ENCODE results near the gene SAFB. TPM values are rescaled to one million over a fixed set of nuclear protein-coding genes. Genes with fewer than 3 reads are reported as not detected.

Gene SAFB
- total and polyA plus RNA-seq, 2 of the 13 experiments (the other 11 are each of a cell fraction or from before 2014, with no cell fraction given), result 21.0 to 28.4 TPM

- TF ChIP-seq ZNF432 (CRISPR knock-in tag; IDR thresholded peaks at IDR 0.05; ENCODE audit: borderline replicate concordance), result no peak
- 0 out of 2 replicates have a peak, but pooled peaks have one; percentile 22 for TF ChIP-seq ARID5B (CRISPR knock-in tag; IDR thresholded peaks at IDR 0.05)
- peak; percentile 56; the same call in 1 of the 2 replicates for TF ChIP-seq HOXD1 (CRISPR knock-in tag; IDR thresholded peaks at IDR 0.05)
- TF ChIP-seq MXD1 (CRISPR knock-in tag; IDR thresholded peaks at IDR 0.05), result no peak; the same call in 1 of the 2 replicates
- TF ChIP-seq, protein P1, sequence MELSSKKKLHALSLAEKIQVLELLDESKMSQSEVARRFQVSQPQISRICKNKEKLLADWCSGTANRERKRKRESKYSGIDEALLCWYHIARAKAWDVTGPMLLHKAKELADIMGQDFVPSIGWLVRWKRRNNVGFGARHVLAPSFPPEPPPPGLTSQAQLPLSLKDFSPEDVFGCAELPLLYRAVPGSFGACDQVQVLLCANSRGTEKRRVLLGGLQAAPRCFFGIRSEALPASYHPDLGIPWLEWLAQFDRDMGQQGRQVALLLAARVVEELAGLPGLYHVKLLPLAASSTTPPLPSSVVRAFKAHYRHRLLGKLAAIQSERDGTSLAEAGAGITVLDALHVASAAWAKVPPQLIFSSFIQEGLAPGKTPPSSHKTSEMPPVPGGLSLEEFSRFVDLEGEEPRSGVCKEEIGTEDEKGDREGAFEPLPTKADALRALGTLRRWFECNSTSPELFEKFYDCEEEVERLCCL (CRISPR knock-in tag; IDR thresholded peaks at IDR 0.05; ENCODE audit: borderline replicate concordance), result no peak
- TF ChIP-seq SALL1 (CRISPR knock-in tag; IDR thresholded peaks at IDR 0.05), result peak; percentile 66
- no peak for TF ChIP-seq ZNF431 (CRISPR knock-in tag; IDR thresholded peaks at IDR 0.05; ENCODE audit: borderline replicate concordance, low read depth)
- TF ChIP-seq, protein P2, sequence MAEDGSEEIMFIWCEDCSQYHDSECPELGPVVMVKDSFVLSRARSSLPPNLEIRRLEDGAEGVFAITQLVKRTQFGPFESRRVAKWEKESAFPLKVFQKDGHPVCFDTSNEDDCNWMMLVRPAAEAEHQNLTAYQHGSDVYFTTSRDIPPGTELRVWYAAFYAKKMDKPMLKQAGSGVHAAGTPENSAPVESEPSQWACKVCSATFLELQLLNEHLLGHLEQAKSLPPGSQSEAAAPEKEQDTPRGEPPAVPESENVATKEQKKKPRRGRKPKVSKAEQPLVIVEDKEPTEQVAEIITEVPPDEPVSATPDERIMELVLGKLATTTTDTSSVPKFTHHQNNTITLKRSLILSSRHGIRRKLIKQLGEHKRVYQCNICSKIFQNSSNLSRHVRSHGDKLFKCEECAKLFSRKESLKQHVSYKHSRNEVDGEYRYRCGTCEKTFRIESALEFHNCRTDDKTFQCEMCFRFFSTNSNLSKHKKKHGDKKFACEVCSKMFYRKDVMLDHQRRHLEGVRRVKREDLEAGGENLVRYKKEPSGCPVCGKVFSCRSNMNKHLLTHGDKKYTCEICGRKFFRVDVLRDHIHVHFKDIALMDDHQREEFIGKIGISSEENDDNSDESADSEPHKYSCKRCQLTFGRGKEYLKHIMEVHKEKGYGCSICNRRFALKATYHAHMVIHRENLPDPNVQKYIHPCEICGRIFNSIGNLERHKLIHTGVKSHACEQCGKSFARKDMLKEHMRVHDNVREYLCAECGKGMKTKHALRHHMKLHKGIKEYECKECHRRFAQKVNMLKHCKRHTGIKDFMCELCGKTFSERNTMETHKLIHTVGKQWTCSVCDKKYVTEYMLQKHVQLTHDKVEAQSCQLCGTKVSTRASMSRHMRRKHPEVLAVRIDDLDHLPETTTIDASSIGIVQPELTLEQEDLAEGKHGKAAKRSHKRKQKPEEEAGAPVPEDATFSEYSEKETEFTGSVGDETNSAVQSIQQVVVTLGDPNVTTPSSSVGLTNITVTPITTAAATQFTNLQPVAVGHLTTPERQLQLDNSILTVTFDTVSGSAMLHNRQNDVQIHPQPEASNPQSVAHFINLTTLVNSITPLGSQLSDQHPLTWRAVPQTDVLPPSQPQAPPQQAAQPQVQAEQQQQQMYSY (CRISPR knock-in tag; IDR thresholded peaks at IDR 0.05), result peak; percentile 33; the same call in 1 of the 2 replicates
- TF ChIP-seq ESRRA (CRISPR knock-in tag; IDR thresholded peaks at IDR 0.05; ENCODE audit: low read depth), result peak; percentile 10; the same call in 1 of the 2 replicates
- TF ChIP-seq FOXP1 (IDR thresholded peaks at IDR 0.05), result no peak
- TF ChIP-seq FOXP1 (CRISPR knock-in tag; IDR thresholded peaks at IDR 0.05), result no peak
- 0 out of 2 replicates have a peak, but pooled peaks have one; percentile 66 for TF ChIP-seq ZNF354B (CRISPR knock-in tag; IDR thresholded peaks at IDR 0.05)
- TF ChIP-seq ZNF10 (CRISPR knock-in tag; IDR thresholded peaks at IDR 0.05; ENCODE audit: borderline replicate concordance, low read depth), result no peak
- no peak for TF ChIP-seq ZBTB37 (CRISPR knock-in tag; IDR thresholded peaks at IDR 0.05)
- TF ChIP-seq RFXAP (CRISPR knock-in tag; IDR thresholded peaks at IDR 0.05; ENCODE audit: borderline replicate concordance), result peak; percentile 89
- peak; percentile 69; the same call in 1 of the 2 replicates for TF ChIP-seq TEAD2 (CRISPR knock-in tag; IDR thresholded peaks at IDR 0.05)
- no peak for TF ChIP-seq RAD51 (IDR thresholded peaks at IDR 0.05; ENCODE audit: borderline replicate concordance)
These were observed at the start of gene SAFB, which contains the start of gene SAFB2 (continued) for GRCh38 chr19:5622465-5623396.
